ENCODE results near the gene COX8A.

DNA sequence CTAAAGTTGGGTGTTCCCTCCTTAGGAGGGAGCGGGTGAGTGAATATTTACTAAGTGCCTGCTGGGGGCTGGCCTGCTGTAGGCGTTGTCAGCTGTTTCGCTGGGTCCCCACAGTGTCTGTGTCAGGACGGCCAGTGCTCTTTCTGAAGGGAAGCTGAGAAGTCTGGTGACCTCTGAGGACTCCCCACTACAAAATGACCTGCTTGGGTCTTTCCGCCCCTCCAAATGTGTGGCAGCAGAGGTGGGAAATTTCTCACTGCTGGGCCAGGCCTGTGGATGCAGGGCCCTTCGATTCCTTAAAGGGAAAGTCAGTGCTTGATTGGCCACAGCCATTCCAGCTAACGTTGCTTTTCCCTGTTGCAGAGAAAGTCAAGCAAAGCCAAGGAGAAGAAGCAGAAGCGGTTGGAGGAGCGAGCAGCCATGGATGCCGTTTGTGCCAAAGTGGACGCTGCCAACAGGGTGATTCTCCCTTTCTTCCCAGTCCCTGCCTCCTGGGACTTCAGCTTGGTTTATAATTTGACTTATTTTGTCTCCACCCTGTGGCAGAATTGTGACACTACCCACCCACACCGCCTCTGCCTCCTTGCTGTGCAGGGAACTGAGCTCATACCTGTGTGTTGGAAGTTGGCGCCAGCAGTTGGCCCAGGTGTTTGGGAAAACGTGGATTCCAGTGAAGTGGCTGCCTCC lies 28.8 kb upstream of the COX8A start:
- TF ChIP-seq, protein P1, sequence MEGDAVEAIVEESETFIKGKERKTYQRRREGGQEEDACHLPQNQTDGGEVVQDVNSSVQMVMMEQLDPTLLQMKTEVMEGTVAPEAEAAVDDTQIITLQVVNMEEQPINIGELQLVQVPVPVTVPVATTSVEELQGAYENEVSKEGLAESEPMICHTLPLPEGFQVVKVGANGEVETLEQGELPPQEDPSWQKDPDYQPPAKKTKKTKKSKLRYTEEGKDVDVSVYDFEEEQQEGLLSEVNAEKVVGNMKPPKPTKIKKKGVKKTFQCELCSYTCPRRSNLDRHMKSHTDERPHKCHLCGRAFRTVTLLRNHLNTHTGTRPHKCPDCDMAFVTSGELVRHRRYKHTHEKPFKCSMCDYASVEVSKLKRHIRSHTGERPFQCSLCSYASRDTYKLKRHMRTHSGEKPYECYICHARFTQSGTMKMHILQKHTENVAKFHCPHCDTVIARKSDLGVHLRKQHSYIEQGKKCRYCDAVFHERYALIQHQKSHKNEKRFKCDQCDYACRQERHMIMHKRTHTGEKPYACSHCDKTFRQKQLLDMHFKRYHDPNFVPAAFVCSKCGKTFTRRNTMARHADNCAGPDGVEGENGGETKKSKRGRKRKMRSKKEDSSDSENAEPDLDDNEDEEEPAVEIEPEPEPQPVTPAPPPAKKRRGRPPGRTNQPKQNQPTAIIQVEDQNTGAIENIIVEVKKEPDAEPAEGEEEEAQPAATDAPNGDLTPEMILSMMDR (IDR thresholded peaks at IDR 0.05 in 2 of 3, conservative IDR thresholded peaks at IDR 0.05 in 1 of 3; ENCODE audit: insufficient read depth in 2 of 3, low read depth in 1 of 3, low read length in 3 of 3) = peak; percentile 69 to 78 (median 74)
- TF ChIP-seq, protein P2, sequence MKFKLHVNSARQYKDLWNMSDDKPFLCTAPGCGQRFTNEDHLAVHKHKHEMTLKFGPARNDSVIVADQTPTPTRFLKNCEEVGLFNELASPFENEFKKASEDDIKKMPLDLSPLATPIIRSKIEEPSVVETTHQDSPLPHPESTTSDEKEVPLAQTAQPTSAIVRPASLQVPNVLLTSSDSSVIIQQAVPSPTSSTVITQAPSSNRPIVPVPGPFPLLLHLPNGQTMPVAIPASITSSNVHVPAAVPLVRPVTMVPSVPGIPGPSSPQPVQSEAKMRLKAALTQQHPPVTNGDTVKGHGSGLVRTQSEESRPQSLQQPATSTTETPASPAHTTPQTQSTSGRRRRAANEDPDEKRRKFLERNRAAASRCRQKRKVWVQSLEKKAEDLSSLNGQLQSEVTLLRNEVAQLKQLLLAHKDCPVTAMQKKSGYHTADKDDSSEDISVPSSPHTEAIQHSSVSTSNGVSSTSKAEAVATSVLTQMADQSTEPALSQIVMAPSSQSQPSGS (CRISPR knock-in tag; IDR thresholded peaks at IDR 0.05) = no peak
- TF ChIP-seq, protein P3, sequence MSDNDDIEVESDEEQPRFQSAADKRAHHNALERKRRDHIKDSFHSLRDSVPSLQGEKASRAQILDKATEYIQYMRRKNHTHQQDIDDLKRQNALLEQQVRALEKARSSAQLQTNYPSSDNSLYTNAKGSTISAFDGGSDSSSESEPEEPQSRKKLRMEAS (CRISPR knock-in tag; IDR thresholded peaks at IDR 0.05) = no peak
- TF ChIP-seq SMAD4 (CRISPR knock-in tag; conservative IDR thresholded peaks at IDR 0.05) (no peak), MAZ (CRISPR knock-in tag; conservative IDR thresholded peaks at IDR 0.05 in 1 of 2, IDR thresholded peaks at IDR 0.05 in 1 of 2) (no peak), TARDBP (IDR thresholded peaks at IDR 0.05) (no peak), NFATC3 (IDR thresholded peaks at IDR 0.05) (no peak)
- TF ChIP-seq, protein P4, sequence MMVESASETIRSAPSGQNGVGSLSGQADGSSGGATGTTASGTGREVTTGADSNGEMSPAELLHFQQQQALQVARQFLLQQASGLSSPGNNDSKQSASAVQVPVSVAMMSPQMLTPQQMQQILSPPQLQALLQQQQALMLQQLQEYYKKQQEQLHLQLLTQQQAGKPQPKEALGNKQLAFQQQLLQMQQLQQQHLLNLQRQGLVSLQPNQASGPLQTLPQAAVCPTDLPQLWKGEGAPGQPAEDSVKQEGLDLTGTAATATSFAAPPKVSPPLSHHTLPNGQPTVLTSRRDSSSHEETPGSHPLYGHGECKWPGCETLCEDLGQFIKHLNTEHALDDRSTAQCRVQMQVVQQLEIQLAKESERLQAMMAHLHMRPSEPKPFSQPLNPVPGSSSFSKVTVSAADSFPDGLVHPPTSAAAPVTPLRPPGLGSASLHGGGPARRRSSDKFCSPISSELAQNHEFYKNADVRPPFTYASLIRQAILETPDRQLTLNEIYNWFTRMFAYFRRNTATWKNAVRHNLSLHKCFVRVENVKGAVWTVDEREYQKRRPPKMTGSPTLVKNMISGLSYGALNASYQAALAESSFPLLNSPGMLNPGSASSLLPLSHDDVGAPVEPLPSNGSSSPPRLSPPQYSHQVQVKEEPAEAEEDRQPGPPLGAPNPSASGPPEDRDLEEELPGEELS (CRISPR knock-in tag; IDR thresholded peaks at IDR 0.05; ENCODE audit: borderline replicate concordance) = no peak

Measured in K562 (cell line).